Tibial nerve (tissue), 4 donors: ENCODE data around the gene ALDOC.

Experiments
- CTCF ChIP-seq, 5 experiments: fragments of 200-600 bp in 3 of 5; fragments of 450-650 bp in 2 of 5; sonication (generic) in 3 of 5; IDR thresholded peaks; one replicate each; pipeline ENCODE4 v1.5.1; 2016 to 2019; ENCODE audit warnings: antibody characterized with exemption in 5 of 5, mild to moderate bottlenecking in 3 of 5, moderate library complexity in 2 of 5
- EP300 ChIP-seq, 2 donors: sonication (generic); formaldehyde crosslinking; IDR thresholded peaks; one replicate each; pipeline ENCODE4 v1.6.1; 2017; ENCODE audit warnings: antibody characterized with exemption in 2 of 2, mild to moderate bottlenecking in 1 of 2
- POLR2A ChIP-seq, 2 donors: fragments of 450-650 bp; IDR thresholded peaks; one replicate each; pipeline ENCODE4 v1.6.1; 2017; ENCODE audit warnings: antibody characterized with exemption in 2 of 2, mild to moderate bottlenecking in 2 of 2, moderate library complexity in 2 of 2

- TF ChIP-seq CTCF (IDR thresholded peaks at IDR 0.05) (no peak), EP300 (IDR thresholded peaks at IDR 0.05) (no peak), POLR2A (IDR thresholded peaks at IDR 0.05) (no peak)
These were observed 4.3 kb upstream of the ALDOC start for GRCh38 chr17:28580959-28581358.
